ENCODE data around the gene KLHL8. TPM values are rescaled to one million over a fixed set of nuclear protein-coding genes. Genes with fewer than 3 reads are reported as not detected.

KLHL8 gene
- total RNA-seq, 2 experiments from 2014 or later = 6.3 to 7.0 TPM

DNA sequence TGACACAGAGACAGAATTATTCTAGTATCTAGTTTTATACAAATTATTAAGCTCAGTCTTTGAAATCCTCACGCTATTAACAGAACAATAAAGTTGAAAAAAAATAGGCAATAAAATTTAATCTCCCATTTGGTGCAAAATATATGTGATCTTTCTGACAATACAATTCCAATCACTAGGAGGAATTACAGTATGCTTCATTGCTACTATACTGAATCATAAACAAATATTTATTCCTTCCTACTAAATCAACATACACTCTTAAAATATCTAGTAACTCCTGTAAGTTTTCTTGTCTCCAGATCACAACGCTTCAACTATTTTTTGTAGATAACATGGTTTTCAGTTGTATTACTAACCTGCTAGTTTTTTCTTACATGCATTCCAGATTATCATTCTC lies 45.7 kb downstream of the KLHL8 start:
- CTCF ChIA-PET = no interaction called here
- no peak overlapping the region for H3K27ac Mint-ChIP-seq
- ATAC-seq (ENCODE audit: poor library complexity) (no peak), DNase-seq (no peak)
- no peaks in the 10 kb centered on the region for H3K4me1 Mint-ChIP-seq (ENCODE audit: low read depth)
- no peaks in the 10 kb centered on the region for H3K9me3 Mint-ChIP-seq
- H3K36me3 Mint-ChIP-seq (ENCODE audit: low read depth) = peaks cover 32% of the 10 kb centered on the region
- no peaks in the 10 kb centered on the region for H3K9me3 ChIP-seq (ENCODE audit: control insufficient read depth in 1 of 2, insufficient read depth in 1 of 2, low read length in 2 of 2)
- no peaks in the 10 kb centered on the region for H3K27me3 Mint-ChIP-seq
- POLR2A ChIA-PET = no interaction called here
- TF ChIP-seq, protein P1, sequence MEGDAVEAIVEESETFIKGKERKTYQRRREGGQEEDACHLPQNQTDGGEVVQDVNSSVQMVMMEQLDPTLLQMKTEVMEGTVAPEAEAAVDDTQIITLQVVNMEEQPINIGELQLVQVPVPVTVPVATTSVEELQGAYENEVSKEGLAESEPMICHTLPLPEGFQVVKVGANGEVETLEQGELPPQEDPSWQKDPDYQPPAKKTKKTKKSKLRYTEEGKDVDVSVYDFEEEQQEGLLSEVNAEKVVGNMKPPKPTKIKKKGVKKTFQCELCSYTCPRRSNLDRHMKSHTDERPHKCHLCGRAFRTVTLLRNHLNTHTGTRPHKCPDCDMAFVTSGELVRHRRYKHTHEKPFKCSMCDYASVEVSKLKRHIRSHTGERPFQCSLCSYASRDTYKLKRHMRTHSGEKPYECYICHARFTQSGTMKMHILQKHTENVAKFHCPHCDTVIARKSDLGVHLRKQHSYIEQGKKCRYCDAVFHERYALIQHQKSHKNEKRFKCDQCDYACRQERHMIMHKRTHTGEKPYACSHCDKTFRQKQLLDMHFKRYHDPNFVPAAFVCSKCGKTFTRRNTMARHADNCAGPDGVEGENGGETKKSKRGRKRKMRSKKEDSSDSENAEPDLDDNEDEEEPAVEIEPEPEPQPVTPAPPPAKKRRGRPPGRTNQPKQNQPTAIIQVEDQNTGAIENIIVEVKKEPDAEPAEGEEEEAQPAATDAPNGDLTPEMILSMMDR (IDR thresholded peaks at IDR 0.05) = no peak
- no peak overlapping the region for H3K4me3 ChIP-seq (ENCODE audit: low read length)
- H3K27ac ChIP-seq (ENCODE audit: low read depth in 1 of 2, low read length in 2 of 2) = no peak overlapping the region
- no peaks in the 10 kb centered on the region for H3K36me3 ChIP-seq (ENCODE audit: insufficient read depth, low read length)
- no peak overlapping the region for H3K4me3 Mint-ChIP-seq
- H3K4me1 ChIP-seq (ENCODE audit: insufficient read depth, low read length) = no peaks in the 10 kb centered on the region
- no peaks in the 10 kb centered on the region for H3K27me3 ChIP-seq (ENCODE audit: control insufficient read depth in 1 of 2, insufficient read depth in 2 of 2, low read length in 2 of 2)
- intact Hi-C loops (cut with DNase I, micrococcal nuclease) = no loop called here

DNA sequence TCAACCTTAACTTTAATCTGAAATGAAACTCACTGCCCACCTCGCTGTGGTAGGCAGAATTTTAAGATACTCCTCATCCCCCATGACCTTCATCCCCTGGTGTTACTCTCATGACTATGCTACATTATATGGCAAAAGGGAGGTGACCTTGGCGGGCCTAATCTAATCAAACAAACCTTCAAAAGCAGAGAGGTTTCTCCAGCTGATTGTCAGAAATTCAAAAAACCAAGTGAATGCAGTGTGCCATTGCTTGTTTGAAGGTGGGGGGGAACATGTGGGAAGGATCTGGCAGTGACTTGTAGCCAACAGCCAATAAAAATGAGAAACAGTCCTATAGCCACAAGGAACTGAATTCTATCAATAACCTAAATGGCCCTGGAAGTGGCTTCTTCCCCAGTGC lies 48.5 kb downstream of the KLHL8 start:
- TF ChIP-seq, protein P1 (IDR thresholded peaks at IDR 0.05) = no peak
- Histone ChIP-seq H3K27ac (ENCODE audit: low read depth in 1 of 2, low read length in 2 of 2) (no peak overlapping the region), H3K27me3 (ENCODE audit: control insufficient read depth in 1 of 2, insufficient read depth in 2 of 2, low read length in 2 of 2) (no peaks in the 10 kb centered on the region), H3K9me3 (ENCODE audit: control insufficient read depth in 1 of 2, insufficient read depth in 1 of 2, low read length in 2 of 2) (no peaks in the 10 kb centered on the region), H3K4me1 (ENCODE audit: insufficient read depth, low read length) (no peaks in the 10 kb centered on the region), H3K4me3 (ENCODE audit: low read length) (no peak overlapping the region), H3K36me3 (ENCODE audit: insufficient read depth, low read length) (peaks cover 3% of the 10 kb centered on the region)
- ATAC-seq (ENCODE audit: poor library complexity) = no peak
- DNase-seq = no peak
- intact Hi-C loops (cut with DNase I, micrococcal nuclease) = no loop called here
- H3K36me3 Mint-ChIP-seq (ENCODE audit: low read depth) = peaks cover 27% of the 10 kb centered on the region
- H3K9me3 Mint-ChIP-seq = no peaks in the 10 kb centered on the region
- ChIA-PET POLR2A (no interaction called here), CTCF (interaction anchor here (1.1 kb wide), 1 partner anchor 48 kb away, joined by 3 read pairs; no protein-coding TSS in a partner anchor)
- H3K4me3 Mint-ChIP-seq = no peak overlapping the region
- H3K4me1 Mint-ChIP-seq (ENCODE audit: low read depth) = no peaks in the 10 kb centered on the region
- H3K27me3 Mint-ChIP-seq = no peaks in the 10 kb centered on the region
- no peak overlapping the region for H3K27ac Mint-ChIP-seq

DNA sequence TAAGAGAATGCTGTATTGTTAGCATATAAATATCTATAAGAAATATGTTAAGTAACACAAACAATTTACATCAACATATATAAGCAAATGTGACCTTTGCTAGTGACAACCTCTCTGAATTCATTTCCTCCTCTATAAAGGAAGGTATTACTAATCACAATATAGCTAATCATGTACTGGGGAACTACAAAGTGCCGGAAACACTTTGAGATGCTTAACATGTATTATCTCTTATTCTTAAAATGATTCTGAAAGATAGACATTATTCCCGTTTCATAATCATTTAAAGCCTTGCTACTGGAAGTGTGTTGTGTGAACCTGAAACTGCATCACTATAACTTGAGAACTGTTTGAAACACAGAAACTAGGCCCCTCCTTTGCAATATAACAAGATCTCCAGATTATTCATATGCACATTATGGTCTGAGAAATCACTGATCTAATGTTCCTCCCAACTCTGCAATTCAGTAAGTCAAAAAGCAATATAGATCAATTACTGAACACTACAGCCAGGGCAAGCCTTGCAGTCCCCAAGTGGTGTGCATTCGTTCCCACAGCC lies 54.0 kb downstream of the KLHL8 start:
- intact Hi-C loops (cut with DNase I, micrococcal nuclease) = no loop called here
- no peak overlapping the region for H3K27ac ChIP-seq (ENCODE audit: low read depth in 1 of 2, low read length in 2 of 2)
- Mint-ChIP-seq H3K4me3 (no peak overlapping the region), H3K27ac (no peak overlapping the region), H3K27me3 (no peaks in the 10 kb centered on the region), H3K4me1 (ENCODE audit: low read depth) (no peaks in the 10 kb centered on the region), H3K36me3 (ENCODE audit: low read depth) (peaks cover 36% of the 10 kb centered on the region), H3K9me3 (no peaks in the 10 kb centered on the region)
- H3K4me3 ChIP-seq (ENCODE audit: low read length) = no peak overlapping the region
- TF ChIP-seq, protein P1 (IDR thresholded peaks at IDR 0.05) = no peak
- no peaks in the 10 kb centered on the region for H3K27me3 ChIP-seq (ENCODE audit: control insufficient read depth in 1 of 2, insufficient read depth in 2 of 2, low read length in 2 of 2)
- no peak for ATAC-seq (ENCODE audit: poor library complexity)
- H3K36me3 ChIP-seq (ENCODE audit: insufficient read depth, low read length) = peaks cover 9% of the 10 kb centered on the region
- no peaks in the 10 kb centered on the region for H3K4me1 ChIP-seq (ENCODE audit: insufficient read depth, low read length)
- no peaks in the 10 kb centered on the region for H3K9me3 ChIP-seq (ENCODE audit: control insufficient read depth in 1 of 2, insufficient read depth in 1 of 2, low read length in 2 of 2)
- ChIA-PET CTCF (no interaction called here), POLR2A (no interaction called here)
- no peak for DNase-seq
